Glutamatergic neuron (in vitro differentiated cells): ENCODE measurements around the gene TRIM38. TPM values are rescaled to one million over a fixed set of nuclear protein-coding genes. Genes with fewer than 3 reads are reported as not detected.

Source experiments
- DNase-seq: peaks from one replicate; pipeline ENCODE4 v3.0.0; 2022
- H3K27ac Mint-ChIP-seq: one replicate; pipeline ENCODE4 v1.8.0; 2020; ENCODE audit warnings: mild to moderate bottlenecking, mixed read lengths, inconsistent platforms; ENCODE audit not compliant: unreplicated experiment
- H3K27me3 Mint-ChIP-seq: one replicate; pipeline ENCODE4 v1.8.0; 2020; ENCODE audit warnings: mild to moderate bottlenecking, moderate library complexity, mixed read lengths, inconsistent platforms; ENCODE audit not compliant: unreplicated experiment
- H3K36me3 Mint-ChIP-seq: one replicate; pipeline ENCODE4 v1.8.0; 2020; ENCODE audit warnings: mild to moderate bottlenecking, mixed read lengths, inconsistent platforms; ENCODE audit not compliant: unreplicated experiment
- H3K4me1 Mint-ChIP-seq: one replicate; pipeline ENCODE4 v1.8.0; 2020; ENCODE audit warnings: mild to moderate bottlenecking, low read depth, mixed read lengths, inconsistent platforms; ENCODE audit not compliant: unreplicated experiment
- H3K4me3 Mint-ChIP-seq: one replicate; pipeline ENCODE4 v1.8.0; 2020; ENCODE audit warnings: mild to moderate bottlenecking, mixed read lengths, inconsistent platforms; ENCODE audit not compliant: unreplicated experiment
- H3K9me3 Mint-ChIP-seq: one replicate; pipeline ENCODE4 v1.8.0; 2020; ENCODE audit warnings: mild to moderate bottlenecking, moderate library complexity, mixed read lengths, inconsistent platforms; ENCODE audit not compliant: unreplicated experiment
- total RNA-seq: library from RNA; stranded (reverse); fragmentation: NEBNext Ultra II Directional; extraction: Animal tissue kit (Norgen Biotek cat#: 25700); gene quantifications from one replicate; pipeline ENCODE4 v1.2.1, GENCODE V29; 2021; ENCODE audit not compliant: unreplicated experiment
- TF ChIP-seq, protein P1 (sequence below): fragments of 200-600 bp; sonication (generic); IDR thresholded peaks from one replicate; pipeline ENCODE4 v1.5.0; 2021; ENCODE audit not compliant: partially characterized antibody, unreplicated experiment

Gene TRIM38
- total RNA-seq, 1 donor from 2014 or later, result 0.05 TPM

DNA sequence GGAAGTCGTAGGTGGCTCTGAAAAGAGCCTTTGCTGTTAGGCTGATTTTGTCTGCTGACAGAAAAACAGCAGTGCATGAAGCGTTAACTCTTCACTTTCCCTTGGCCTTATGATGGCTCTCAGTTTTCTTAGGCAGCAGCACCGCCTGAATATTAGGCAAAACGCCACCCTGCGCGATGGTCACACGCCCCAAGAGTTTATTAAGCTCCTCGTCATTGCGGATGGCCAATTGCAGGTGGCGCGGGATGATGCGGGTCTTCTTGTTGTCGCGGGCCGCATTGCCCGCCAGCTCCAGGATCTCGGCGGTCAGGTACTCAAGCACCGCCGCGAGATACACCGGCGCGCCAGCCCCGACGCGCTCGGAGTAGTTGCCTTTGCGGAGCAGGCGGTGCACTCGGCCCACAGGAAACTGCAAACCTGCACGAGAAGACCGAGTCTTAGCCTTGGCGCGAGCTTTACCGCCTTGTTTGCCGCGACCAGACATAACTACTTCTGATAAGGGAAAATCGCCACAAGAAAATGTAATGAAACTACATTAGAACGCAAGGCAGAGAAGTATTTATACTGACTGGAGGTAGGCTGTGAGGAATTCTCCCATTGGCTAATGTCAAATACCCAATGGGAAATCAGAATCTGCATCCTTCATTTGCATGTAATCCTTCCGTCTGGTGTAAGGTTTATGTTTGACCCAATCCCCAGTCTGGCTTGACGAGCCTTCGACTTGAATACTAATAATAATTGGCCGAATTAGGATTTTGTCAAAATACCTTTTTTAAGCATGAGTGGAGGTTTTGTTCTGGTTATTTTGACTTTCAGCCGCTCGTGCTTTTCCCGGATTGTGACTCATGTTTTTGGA is 70.7 kb downstream of the TRIM38 start:
- H3K9me3 Mint-ChIP-seq, result peaks cover 2% of the 10 kb centered on the region

DNA sequence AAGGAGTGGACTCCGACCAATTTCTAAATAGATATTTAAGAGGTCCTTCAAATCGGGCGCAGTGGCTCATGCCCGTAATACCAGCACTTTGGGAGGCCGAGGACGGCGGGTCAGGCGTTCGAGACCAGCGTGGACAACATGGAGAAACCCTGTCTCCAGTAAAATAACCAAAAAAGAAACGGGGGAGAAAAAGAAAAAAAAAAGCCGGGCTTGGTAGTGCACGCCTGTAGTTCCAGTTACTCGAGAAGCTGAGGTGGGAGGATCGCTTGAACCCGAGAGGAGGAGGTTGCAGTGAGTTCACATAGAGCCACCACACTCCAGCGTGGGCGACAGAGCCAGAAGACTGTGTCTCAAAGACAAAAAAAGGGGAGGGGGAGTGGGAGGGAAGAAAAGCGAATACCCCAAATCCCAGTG is 71.3 kb downstream of the TRIM38 start:
- H3K36me3 Mint-ChIP-seq, result no peaks in the 10 kb centered on the region
- H3K4me1 Mint-ChIP-seq, result peaks cover 9% of the 10 kb centered on the region
- H3K4me3 Mint-ChIP-seq, result peak overlapping the region; percentile 97
- H3K9me3 Mint-ChIP-seq, result peaks cover 2% of the 10 kb centered on the region
- peak overlapping the region; percentile 84 for H3K27ac Mint-ChIP-seq
- DNase-seq, result no peak
- peaks cover 4% of the 10 kb centered on the region for H3K27me3 Mint-ChIP-seq
- TF ChIP-seq, protein P1, sequence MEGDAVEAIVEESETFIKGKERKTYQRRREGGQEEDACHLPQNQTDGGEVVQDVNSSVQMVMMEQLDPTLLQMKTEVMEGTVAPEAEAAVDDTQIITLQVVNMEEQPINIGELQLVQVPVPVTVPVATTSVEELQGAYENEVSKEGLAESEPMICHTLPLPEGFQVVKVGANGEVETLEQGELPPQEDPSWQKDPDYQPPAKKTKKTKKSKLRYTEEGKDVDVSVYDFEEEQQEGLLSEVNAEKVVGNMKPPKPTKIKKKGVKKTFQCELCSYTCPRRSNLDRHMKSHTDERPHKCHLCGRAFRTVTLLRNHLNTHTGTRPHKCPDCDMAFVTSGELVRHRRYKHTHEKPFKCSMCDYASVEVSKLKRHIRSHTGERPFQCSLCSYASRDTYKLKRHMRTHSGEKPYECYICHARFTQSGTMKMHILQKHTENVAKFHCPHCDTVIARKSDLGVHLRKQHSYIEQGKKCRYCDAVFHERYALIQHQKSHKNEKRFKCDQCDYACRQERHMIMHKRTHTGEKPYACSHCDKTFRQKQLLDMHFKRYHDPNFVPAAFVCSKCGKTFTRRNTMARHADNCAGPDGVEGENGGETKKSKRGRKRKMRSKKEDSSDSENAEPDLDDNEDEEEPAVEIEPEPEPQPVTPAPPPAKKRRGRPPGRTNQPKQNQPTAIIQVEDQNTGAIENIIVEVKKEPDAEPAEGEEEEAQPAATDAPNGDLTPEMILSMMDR, result no peak

More for the DNA sequence above, 70.7 kb downstream of the TRIM38 start:
- Mint-ChIP-seq H3K36me3 (no peaks in the 10 kb centered on the region), H3K4me1 (peaks cover 15% of the 10 kb centered on the region), H3K27ac (peak overlapping the region; percentile 84), H3K27me3 (peaks cover 7% of the 10 kb centered on the region), H3K4me3 (peak overlapping the region; percentile 97)
- TF ChIP-seq, protein P1, result no peak
- peak; percentile 55 for DNase-seq

DNA sequence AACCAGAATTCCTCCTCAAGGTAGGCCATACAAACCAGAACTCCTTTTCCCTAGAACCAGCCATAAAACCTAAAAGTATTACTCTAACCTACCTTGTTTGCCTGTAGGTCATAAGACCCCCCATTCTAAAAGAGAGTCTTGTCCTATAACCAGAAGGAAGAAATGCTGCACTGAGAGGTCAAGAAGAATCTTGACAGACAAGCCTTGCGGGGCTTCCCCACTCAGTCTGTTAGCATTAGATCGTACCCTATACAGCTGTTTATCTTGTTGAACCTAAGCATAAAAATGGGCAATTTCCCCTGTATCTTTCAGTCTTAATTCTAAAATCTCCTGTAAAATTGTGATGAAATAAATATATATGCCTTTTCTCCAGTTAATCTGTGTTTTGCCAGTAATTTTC is 72.3 kb downstream of the TRIM38 start:
- Mint-ChIP-seq H3K4me3 (peak overlapping the region; percentile 97), H3K27ac (no peak overlapping the region), H3K27me3 (peaks cover 4% of the 10 kb centered on the region), H3K4me1 (peaks cover 9% of the 10 kb centered on the region), H3K36me3 (no peaks in the 10 kb centered on the region), H3K9me3 (peaks cover 2% of the 10 kb centered on the region)
- DNase-seq, result no peak
- TF ChIP-seq, protein P1, result no peak

Other genes with a start within 250 kb of the TRIM38 start
- gene SLC17A4, start 208.1 kb upstream of the TRIM38 start, total RNA-seq, result not detected
- gene SLC17A1, start 130.8 kb upstream of the TRIM38 start, total RNA-seq, result not detected
- not detected for gene SLC17A3, start 88.6 kb upstream of the TRIM38 start, total RNA-seq
- not detected for gene SLC17A2, start 32.1 kb upstream of the TRIM38 start, total RNA-seq
- gene HFE, start 124.6 kb downstream of the TRIM38 start, total RNA-seq, result not detected